ENCODE measurements around the gene RPS18.

GRCh38 chr6:33248932-33249731 lies 22.7 kb upstream of the RPS18 start:
- no peak for TF ChIP-seq CTCF (conservative IDR thresholded peaks at IDR 0.05)
- TF ChIP-seq EZH2 (IDR thresholded peaks at IDR 0.05; ENCODE audit: low read depth): no peak
